Loucy (cell line): ENCODE results near the gene ATP10A.

Source experiments
- CTCF ChIP-seq: fragments of 200-600 bp; sonication (generic); conservative IDR thresholded peaks from 2 replicates; pipeline ENCODE4 v1.5.1; 2014; ENCODE audit warnings: mild to moderate bottlenecking, antibody characterized with exemption, low read length
- EZH2phosphoT487 ChIP-seq: fragments of 200-600 bp; IDR thresholded peaks from 2 replicates; pipeline ENCODE4 v1.6.1; 2018; ENCODE audit warnings: antibody characterized with exemption, mild to moderate bottlenecking, moderate library complexity, borderline replicate concordance

GRCh38 chr15:25825207-25825606 is 37.9 kb downstream of the ATP10A start:
- TF ChIP-seq CTCF = no peak
- TF ChIP-seq EZH2phosphoT487 = no peak
